WTC11 (cell line): ENCODE data around the gene KAT7. TPM values are rescaled to one million over a fixed set of nuclear protein-coding genes. Genes with fewer than 3 reads are reported as not detected.

Experiments
- ATAC-seq: fragments of 200-7000 bp; cut with Tn5 transposase; 2 replicates; pipeline ENCODE4 v1.10.0; 2021; ENCODE audit warnings: mild to moderate bottlenecking, moderate library complexity
- CTCF ChIA-PET: fragments of 300-600 bp; sonication (Branson Sonifier 250); formaldehyde crosslinking; loops from one replicate; lab custom pipeline; 2021; ENCODE audit warnings: antibody characterized with exemption; lab: Charles Lee
- POLR2A ChIA-PET: fragments of 350-600 bp; sonication (Branson Sonifier 250); formaldehyde crosslinking; loops from one replicate; lab custom pipeline; 2021; ENCODE audit warnings: antibody characterized with exemption; lab: Charles Lee
- DNase-seq: peaks from one replicate; pipeline ENCODE4 v3.0.0; 2021; ENCODE audit warnings: low spot score
- H3K27ac Mint-ChIP-seq: 2 replicates; pipeline ENCODE4 v1.8.0; 2021; ENCODE audit warnings: mixed read lengths
- H3K27me3 Mint-ChIP-seq: 2 replicates; pipeline ENCODE4 v1.8.0; 2021; ENCODE audit warnings: low read depth, mild to moderate bottlenecking, moderate library complexity, mixed read lengths
- H3K36me3 Mint-ChIP-seq: 2 replicates; pipeline ENCODE4 v1.8.0; 2021; ENCODE audit warnings: mixed read lengths
- H3K4me1 Mint-ChIP-seq: 2 replicates; pipeline ENCODE4 v1.8.0; 2022; ENCODE audit warnings: mixed read lengths
- H3K4me3 Mint-ChIP-seq: 2 replicates; pipeline ENCODE4 v1.8.0; 2021; ENCODE audit warnings: mild to moderate bottlenecking, moderate library complexity, mixed read lengths
- H3K9me3 Mint-ChIP-seq: 2 replicates; pipeline ENCODE4 v1.8.0; 2021; ENCODE audit warnings: mixed read lengths
- CBFB ChIP-seq: sonication (generic); formaldehyde crosslinking; IDR thresholded peaks from 2 replicates; pipeline ENCODE4 v1.8.1; 2022; ENCODE audit warnings: mild to moderate bottlenecking, low read depth, missing genetic modification reagents
- NFATC4 ChIP-seq: fragments of 250-450 bp; sonication (Bioruptor Pico); IDR thresholded peaks from 2 replicates; pipeline ENCODE4 v1.9.0; 2021; ENCODE audit warnings: mild to moderate bottlenecking
- NR3C1 ChIP-seq: sonication (generic); formaldehyde crosslinking; conservative IDR thresholded peaks from 2 replicates; pipeline ENCODE4 v1.8.1; 2023; ENCODE audit warnings: low read depth, mild to moderate bottlenecking, missing genetic modification reagents
- ZNF219 ChIP-seq: sonication (generic); formaldehyde crosslinking; IDR thresholded peaks from 2 replicates; pipeline ENCODE4 v1.8.0; 2023; ENCODE audit warnings: missing genetic modification reagents, mild to moderate bottlenecking, borderline replicate concordance
- total RNA-seq: library from RNA; stranded (reverse); gene quantifications from 3 replicates; pipeline ENCODE4 v1.2.3, GENCODE V29; 2021
- TF ChIP-seq, protein P1 (sequence below): fragments of 250-450 bp; sonication (Bioruptor Pico); IDR thresholded peaks from 2 replicates; pipeline ENCODE4 v1.9.0; 2021; ENCODE audit warnings: mild to moderate bottlenecking
- TF ChIP-seq, protein P2 (sequence below): sonication (generic); formaldehyde crosslinking; IDR thresholded peaks from 2 replicates; pipeline ENCODE4 v1.8.0; 2022; ENCODE audit warnings: mild to moderate bottlenecking, missing genetic modification reagents
- TF ChIP-seq, protein P3 (sequence below): fragments of 250-450 bp; sonication (Bioruptor Pico); IDR thresholded peaks from 2 replicates; pipeline ENCODE4 v1.9.0; 2021; ENCODE audit warnings: moderate library complexity, mild to moderate bottlenecking, inconsistent platforms, borderline replicate concordance
- TF ChIP-seq, protein P4 (sequence below): sonication (generic); formaldehyde crosslinking; IDR thresholded peaks from 2 replicates; pipeline ENCODE4 v1.8.1; 2023; ENCODE audit warnings: mild to moderate bottlenecking, missing genetic modification reagents, moderate library complexity
- TF ChIP-seq, protein P5 (sequence below): sonication (generic); formaldehyde crosslinking; IDR thresholded peaks from 2 replicates; pipeline ENCODE4 v1.8.1; 2023; ENCODE audit warnings: mild to moderate bottlenecking, moderate library complexity, missing genetic modification reagents
- TF ChIP-seq, protein P6 (sequence below): fragments of 250-450 bp; sonication (Bioruptor Pico); IDR thresholded peaks from 2 replicates; pipeline ENCODE4 v2.1.2; 2022; ENCODE audit warnings: mild to moderate bottlenecking, moderate library complexity

The KAT7 gene
- total RNA-seq, 1 experiment from 2014 or later = 199 TPM

DNA sequence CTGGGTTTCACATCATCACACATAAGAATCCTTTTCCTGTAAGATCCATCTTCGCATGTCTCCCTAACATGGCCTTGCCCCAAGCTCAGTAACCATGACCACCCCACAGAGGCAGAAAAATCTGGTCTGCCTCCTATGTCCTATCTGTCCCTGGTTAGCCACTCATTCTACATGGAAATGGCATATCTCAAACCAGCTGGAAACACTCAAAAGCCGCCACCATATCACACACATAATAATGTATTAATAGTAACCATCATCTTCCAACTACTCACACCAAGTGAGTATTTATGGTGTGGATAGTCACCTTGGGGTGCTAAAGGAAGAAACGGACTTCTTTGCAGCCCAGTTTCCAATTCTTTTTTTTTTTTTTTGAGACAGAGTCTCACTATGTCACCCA lies 36.0 kb upstream of the KAT7 start:
- no peak for ATAC-seq
- H3K9me3 Mint-ChIP-seq = no peaks in the 10 kb centered on the region
- no peak for DNase-seq
- H3K4me1 Mint-ChIP-seq = peaks cover 26% of the 10 kb centered on the region
- no peak overlapping the region for H3K4me3 Mint-ChIP-seq
- H3K36me3 Mint-ChIP-seq = peaks cover 2% of the 10 kb centered on the region; the same call in 1 of the 2 replicates
- peak overlapping the region; percentile 74; the same call in 1 of the 2 replicates for H3K27ac Mint-ChIP-seq
- ChIA-PET POLR2A (no interaction called here), CTCF (interaction anchor here (0.5 to 0.7 kb wide), 2 partner anchors 53 to 381 kb away, joined by 3 to 4 read pairs; no protein-coding TSS in a partner anchor)
- TF ChIP-seq, protein P1, sequence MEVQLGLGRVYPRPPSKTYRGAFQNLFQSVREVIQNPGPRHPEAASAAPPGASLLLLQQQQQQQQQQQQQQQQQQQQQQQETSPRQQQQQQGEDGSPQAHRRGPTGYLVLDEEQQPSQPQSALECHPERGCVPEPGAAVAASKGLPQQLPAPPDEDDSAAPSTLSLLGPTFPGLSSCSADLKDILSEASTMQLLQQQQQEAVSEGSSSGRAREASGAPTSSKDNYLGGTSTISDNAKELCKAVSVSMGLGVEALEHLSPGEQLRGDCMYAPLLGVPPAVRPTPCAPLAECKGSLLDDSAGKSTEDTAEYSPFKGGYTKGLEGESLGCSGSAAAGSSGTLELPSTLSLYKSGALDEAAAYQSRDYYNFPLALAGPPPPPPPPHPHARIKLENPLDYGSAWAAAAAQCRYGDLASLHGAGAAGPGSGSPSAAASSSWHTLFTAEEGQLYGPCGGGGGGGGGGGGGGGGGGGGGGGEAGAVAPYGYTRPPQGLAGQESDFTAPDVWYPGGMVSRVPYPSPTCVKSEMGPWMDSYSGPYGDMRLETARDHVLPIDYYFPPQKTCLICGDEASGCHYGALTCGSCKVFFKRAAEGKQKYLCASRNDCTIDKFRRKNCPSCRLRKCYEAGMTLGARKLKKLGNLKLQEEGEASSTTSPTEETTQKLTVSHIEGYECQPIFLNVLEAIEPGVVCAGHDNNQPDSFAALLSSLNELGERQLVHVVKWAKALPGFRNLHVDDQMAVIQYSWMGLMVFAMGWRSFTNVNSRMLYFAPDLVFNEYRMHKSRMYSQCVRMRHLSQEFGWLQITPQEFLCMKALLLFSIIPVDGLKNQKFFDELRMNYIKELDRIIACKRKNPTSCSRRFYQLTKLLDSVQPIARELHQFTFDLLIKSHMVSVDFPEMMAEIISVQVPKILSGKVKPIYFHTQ (CRISPR knock-in tag) = no peak
- TF ChIP-seq CBFB (CRISPR knock-in tag) = no peak
- TF ChIP-seq, protein P2, sequence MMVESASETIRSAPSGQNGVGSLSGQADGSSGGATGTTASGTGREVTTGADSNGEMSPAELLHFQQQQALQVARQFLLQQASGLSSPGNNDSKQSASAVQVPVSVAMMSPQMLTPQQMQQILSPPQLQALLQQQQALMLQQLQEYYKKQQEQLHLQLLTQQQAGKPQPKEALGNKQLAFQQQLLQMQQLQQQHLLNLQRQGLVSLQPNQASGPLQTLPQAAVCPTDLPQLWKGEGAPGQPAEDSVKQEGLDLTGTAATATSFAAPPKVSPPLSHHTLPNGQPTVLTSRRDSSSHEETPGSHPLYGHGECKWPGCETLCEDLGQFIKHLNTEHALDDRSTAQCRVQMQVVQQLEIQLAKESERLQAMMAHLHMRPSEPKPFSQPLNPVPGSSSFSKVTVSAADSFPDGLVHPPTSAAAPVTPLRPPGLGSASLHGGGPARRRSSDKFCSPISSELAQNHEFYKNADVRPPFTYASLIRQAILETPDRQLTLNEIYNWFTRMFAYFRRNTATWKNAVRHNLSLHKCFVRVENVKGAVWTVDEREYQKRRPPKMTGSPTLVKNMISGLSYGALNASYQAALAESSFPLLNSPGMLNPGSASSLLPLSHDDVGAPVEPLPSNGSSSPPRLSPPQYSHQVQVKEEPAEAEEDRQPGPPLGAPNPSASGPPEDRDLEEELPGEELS (CRISPR knock-in tag) = no peak
- no peak for TF ChIP-seq NR3C1 (CRISPR knock-in tag)
- TF ChIP-seq, protein P3, sequence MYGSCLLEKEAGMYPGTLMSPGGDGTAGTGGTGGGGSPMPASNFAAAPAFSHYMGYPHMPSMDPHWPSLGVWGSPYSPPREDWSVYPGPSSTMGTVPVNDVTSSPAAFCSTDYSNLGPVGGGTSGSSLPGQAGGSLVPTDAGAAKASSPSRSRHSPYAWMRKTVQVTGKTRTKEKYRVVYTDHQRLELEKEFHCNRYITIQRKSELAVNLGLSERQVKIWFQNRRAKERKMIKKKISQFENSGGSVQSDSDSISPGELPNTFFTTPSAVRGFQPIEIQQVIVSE (CRISPR knock-in tag) = no peak
- TF ChIP-seq, protein P4, sequence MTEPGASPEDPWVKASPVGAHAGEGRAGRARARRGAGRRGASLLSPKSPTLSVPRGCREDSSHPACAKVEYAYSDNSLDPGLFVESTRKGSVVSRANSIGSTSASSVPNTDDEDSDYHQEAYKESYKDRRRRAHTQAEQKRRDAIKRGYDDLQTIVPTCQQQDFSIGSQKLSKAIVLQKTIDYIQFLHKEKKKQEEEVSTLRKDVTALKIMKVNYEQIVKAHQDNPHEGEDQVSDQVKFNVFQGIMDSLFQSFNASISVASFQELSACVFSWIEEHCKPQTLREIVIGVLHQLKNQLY (CRISPR knock-in tag) = no peak
- TF ChIP-seq, protein P5, sequence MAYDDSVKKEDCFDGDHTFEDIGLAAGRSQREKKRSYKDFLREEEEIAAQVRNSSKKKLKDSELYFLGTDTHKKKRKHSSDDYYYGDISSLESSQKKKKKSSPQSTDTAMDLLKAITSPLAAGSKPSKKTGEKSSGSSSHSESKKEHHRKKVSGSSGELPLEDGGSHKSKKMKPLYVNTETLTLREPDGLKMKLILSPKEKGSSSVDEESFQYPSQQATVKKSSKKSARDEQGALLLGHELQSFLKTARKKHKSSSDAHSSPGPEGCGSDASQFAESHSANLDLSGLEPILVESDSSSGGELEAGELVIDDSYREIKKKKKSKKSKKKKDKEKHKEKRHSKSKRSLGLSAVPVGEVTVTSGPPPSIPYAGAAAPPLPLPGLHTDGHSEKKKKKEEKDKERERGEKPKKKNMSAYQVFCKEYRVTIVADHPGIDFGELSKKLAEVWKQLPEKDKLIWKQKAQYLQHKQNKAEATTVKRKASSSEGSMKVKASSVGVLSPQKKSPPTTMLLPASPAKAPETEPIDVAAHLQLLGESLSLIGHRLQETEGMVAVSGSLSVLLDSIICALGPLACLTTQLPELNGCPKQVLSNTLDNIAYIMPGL (CRISPR knock-in tag) = no peak
- TF ChIP-seq, protein P6, sequence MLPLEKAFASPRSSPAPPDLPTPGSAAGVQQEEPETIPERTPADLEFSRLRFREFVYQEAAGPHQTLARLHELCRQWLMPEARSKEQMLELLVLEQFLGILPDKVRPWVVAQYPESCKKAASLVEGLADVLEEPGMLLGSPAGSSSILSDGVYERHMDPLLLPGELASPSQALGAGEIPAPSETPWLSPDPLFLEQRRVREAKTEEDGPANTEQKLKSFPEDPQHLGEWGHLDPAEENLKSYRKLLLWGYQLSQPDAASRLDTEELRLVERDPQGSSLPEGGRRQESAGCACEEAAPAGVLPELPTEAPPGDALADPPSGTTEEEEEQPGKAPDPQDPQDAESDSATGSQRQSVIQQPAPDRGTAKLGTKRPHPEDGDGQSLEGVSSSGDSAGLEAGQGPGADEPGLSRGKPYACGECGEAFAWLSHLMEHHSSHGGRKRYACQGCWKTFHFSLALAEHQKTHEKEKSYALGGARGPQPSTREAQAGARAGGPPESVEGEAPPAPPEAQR (CRISPR knock-in tag) = no peak
- no peaks in the 10 kb centered on the region for H3K27me3 Mint-ChIP-seq

DNA sequence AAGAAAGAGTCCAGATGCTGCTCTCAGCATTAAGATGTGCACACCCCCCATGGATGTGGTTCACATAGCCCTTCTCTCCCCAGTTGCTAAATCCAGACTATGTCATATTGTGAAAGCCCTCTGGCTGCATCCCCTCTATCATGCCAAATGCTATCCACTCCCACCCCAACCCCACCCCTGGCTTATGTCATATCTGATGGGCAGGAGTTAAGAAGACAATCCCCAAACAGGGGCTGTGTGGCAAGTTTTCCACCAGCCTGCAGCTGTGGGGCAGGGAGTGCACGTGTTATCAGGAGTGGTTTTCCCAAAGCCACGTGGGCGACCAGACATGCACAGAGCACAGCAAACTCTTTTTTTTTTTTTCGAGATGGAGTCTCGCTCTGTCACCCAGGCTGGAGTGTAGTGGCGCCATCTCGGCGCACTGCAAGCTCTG lies 34.5 kb upstream of the KAT7 start:
- ChIA-PET POLR2A (no interaction called here), CTCF (no interaction called here)
- DNase-seq = no peak
- TF ChIP-seq NFATC4 (CRISPR knock-in tag) (no peak), ZNF219 (CRISPR knock-in tag) (no peak)
- peaks cover 9% of the 10 kb centered on the region for H3K36me3 Mint-ChIP-seq
- no peaks in the 10 kb centered on the region for H3K9me3 Mint-ChIP-seq
- no peak overlapping the region for H3K27ac Mint-ChIP-seq
- no peak overlapping the region for H3K4me3 Mint-ChIP-seq
- H3K27me3 Mint-ChIP-seq = no peaks in the 10 kb centered on the region
- ATAC-seq = no peak
- peaks cover 27% of the 10 kb centered on the region for H3K4me1 Mint-ChIP-seq
